ENCODE measurements around the gene PTPRB.

DNA sequence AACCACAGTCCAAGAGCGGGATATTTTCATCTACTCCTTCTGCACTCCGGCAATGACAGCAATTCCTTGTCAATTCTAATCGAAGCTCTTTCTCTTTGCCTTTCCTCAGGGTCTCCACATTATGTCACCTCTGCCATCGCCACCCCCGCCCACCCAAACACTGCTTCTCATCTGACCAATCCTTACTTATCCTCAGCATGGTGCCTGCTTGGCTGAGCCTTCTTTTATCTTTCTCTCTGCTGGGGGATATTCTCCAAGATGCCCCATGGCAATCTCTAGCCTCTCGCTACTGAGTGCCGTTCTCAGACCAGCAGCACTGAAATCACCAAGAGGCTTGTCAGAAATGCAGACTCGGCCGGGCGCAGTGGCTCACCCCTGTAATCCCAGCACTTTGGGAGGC is 100.6 kb downstream of the PTPRB start:
- TF ChIP-seq, protein P1, sequence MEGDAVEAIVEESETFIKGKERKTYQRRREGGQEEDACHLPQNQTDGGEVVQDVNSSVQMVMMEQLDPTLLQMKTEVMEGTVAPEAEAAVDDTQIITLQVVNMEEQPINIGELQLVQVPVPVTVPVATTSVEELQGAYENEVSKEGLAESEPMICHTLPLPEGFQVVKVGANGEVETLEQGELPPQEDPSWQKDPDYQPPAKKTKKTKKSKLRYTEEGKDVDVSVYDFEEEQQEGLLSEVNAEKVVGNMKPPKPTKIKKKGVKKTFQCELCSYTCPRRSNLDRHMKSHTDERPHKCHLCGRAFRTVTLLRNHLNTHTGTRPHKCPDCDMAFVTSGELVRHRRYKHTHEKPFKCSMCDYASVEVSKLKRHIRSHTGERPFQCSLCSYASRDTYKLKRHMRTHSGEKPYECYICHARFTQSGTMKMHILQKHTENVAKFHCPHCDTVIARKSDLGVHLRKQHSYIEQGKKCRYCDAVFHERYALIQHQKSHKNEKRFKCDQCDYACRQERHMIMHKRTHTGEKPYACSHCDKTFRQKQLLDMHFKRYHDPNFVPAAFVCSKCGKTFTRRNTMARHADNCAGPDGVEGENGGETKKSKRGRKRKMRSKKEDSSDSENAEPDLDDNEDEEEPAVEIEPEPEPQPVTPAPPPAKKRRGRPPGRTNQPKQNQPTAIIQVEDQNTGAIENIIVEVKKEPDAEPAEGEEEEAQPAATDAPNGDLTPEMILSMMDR (IDR thresholded peaks at IDR 0.05): no peak
- no peak for TF ChIP-seq POLR2A (IDR thresholded peaks at IDR 0.05)

Measured in adrenal gland (tissue), 5 donors.